ENCODE results near the gene SLC9A9. TPM values are rescaled to one million over a fixed set of nuclear protein-coding genes. Genes with fewer than 3 reads are reported as not detected.

Gene SLC9A9
- total RNA-seq, 4 donors from 2014 or later, result 1.1 to 15.9 (median 9.7) TPM

DNA sequence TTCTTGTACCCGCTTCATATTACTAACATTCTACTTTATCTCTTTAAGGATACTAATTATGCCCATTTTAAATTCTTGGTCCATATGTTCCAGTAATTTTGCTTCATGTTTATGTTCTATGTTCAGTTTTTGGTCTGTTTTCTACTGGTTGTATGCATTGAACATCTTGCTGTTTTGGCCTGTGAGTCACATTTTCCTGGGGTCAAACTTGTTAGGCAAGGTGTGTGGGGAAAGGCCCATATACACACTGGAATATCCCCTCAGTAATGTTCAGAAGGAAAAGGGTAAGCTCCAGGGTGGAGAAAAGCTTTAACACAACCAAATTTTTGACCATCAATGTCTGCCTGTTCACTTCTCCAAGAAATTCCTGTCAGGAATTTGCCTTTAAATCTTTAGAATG, 337.7 kb downstream of the SLC9A9 start:
- in situ Hi-C loops (cut with MboI; ENCODE audit: low pct_ligation_motif_present in 1 of 4, low pct_unique_long_range_greater_than_20kb in 1 of 4, low sequenced_read_pairs in 3 of 4) (no loop called here), intact Hi-C loops (cut with DNase I; ENCODE audit: low total_unique reads) (no loop called here)
- no peak overlapping the region for H3K27ac ChIP-seq
- no peak overlapping the region for H3K4me3 ChIP-seq
- no peaks in the 10 kb centered on the region for H3K9me3 ChIP-seq
- no peaks in the 10 kb centered on the region for H3K27me3 ChIP-seq
- H3K4me1 ChIP-seq, result peaks cover 0 to 10% (median 4%) of the 10 kb centered on the region in 4 donors
- WGBS, 2 donors (ENCODE audit: low coverage in 1 of 2), result 95 to 100% methylated on average over 1 of the region's 1 CpG
- no peak for DNase-seq
- no peaks in the 10 kb centered on the region for H3K36me3 ChIP-seq
- no peak for TF ChIP-seq EP300 (IDR thresholded peaks at IDR 0.05; ENCODE audit: low read depth)
- TF ChIP-seq POLR2AphosphoS5 (IDR thresholded peaks at IDR 0.05), result no peak
- TF ChIP-seq POLR2A (IDR thresholded peaks at IDR 0.05), result no peak
- no peak for TF ChIP-seq CTCF (IDR thresholded peaks at IDR 0.05)

- Histone ChIP-seq H3K27ac (no peak overlapping the region), H3K27me3 (no peaks in the 10 kb centered on the region), H3K36me3 (no peaks in the 10 kb centered on the region), H3K4me3 (no peak overlapping the region), H3K9me3 (no peaks in the 10 kb centered on the region), H3K4me1 (peaks cover 0 to 10% (median 4%) of the 10 kb centered on the region in 4 donors)
- in situ Hi-C loops (cut with MboI; ENCODE audit: low pct_ligation_motif_present in 1 of 4, low pct_unique_long_range_greater_than_20kb in 1 of 4, low sequenced_read_pairs in 3 of 4), result no loop called here
- WGBS, 2 donors (ENCODE audit: low coverage in 1 of 2), result 63 to 81% methylated on average over 3 of the region's 3 CpGs
- no peak for TF ChIP-seq EP300 (IDR thresholded peaks at IDR 0.05; ENCODE audit: low read depth)
- TF ChIP-seq POLR2A (IDR thresholded peaks at IDR 0.05), result no peak
- TF ChIP-seq CTCF (IDR thresholded peaks at IDR 0.05), result no peak
- TF ChIP-seq POLR2AphosphoS5 (IDR thresholded peaks at IDR 0.05), result no peak
- no peak for DNase-seq
- intact Hi-C loops (cut with DNase I; ENCODE audit: low total_unique reads), result no loop called here
Observed at GRCh38 chr3:143507735-143508580, 340.3 kb downstream of the SLC9A9 start.

DNA sequence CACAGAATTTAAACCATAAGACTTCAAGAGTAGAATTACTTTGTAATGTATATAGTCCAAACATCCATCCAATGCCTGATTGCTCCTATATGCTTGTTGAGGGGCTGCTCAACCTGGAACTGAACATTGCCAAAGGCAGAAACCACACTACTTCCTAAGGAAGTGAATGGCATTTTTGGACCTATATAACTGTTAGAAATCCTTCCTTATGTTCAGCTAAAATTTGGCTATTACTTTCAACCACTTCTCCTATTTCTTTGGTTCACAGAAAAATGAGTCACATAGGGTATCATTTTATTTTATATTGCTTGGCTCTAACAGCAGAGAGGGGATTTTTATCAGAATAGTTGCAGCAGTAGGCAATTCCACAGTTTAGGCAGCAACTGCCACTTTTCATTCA, 342.1 kb downstream of the SLC9A9 start:
- intact Hi-C loops (cut with DNase I; ENCODE audit: low total_unique reads), result no loop called here

More for the DNA sequence above, 342.1 kb downstream of the SLC9A9 start:
- Histone ChIP-seq H3K9me3 (no peaks in the 10 kb centered on the region), H3K27me3 (no peaks in the 10 kb centered on the region), H3K36me3 (no peaks in the 10 kb centered on the region), H3K27ac (no peak overlapping the region), H3K4me1 (peaks cover 0 to 5% (median 0%) of the 10 kb centered on the region in 4 donors), H3K4me3 (no peak overlapping the region)
- in situ Hi-C loops (cut with MboI; ENCODE audit: low pct_ligation_motif_present in 1 of 4, low pct_unique_long_range_greater_than_20kb in 1 of 4, low sequenced_read_pairs in 3 of 4), result no loop called here
- DNase-seq, result no peak
- TF ChIP-seq CTCF (IDR thresholded peaks at IDR 0.05), result no peak
- TF ChIP-seq EP300 (IDR thresholded peaks at IDR 0.05; ENCODE audit: low read depth), result no peak
- TF ChIP-seq POLR2A (IDR thresholded peaks at IDR 0.05), result no peak
- TF ChIP-seq POLR2AphosphoS5 (IDR thresholded peaks at IDR 0.05), result no peak

Data from transverse colon (tissue), 4 donors.